Mucosa of gallbladder (tissue), 1 donor: ENCODE data around the gene KRTAP19-2. TPM values are rescaled to one million over a fixed set of nuclear protein-coding genes. Genes with fewer than 3 reads are reported as not detected.

ENCODE experiments used
- total RNA-seq: library from RNA; stranded (reverse); gene quantifications from one replicate; pipeline ENCODE4 v1.2.1, GENCODE V29; 2021
- donor health status: DM: no; HTN: no; CAD: no.

KRTAP19-2 gene
- total RNA-seq, 1 donor from 2014 or later, result not detected

Other genes with a start within 250 kb of the KRTAP19-2 start
- not detected for gene KRTAP24-1, start 204.5 kb downstream of the KRTAP19-2 start, total RNA-seq
- not detected for gene KRTAP25-1, start 197.9 kb downstream of the KRTAP19-2 start, total RNA-seq
- not detected for gene KRTAP26-1, start 167.1 kb downstream of the KRTAP19-2 start, total RNA-seq
- not detected for gene KRTAP27-1, start 149.7 kb downstream of the KRTAP19-2 start, total RNA-seq
- gene KRTAP23-1, start 138.8 kb downstream of the KRTAP19-2 start, total RNA-seq, result not detected
- not detected for gene KRTAP13-2, start 115.2 kb downstream of the KRTAP19-2 start, total RNA-seq
- gene KRTAP13-1, start 91.4 kb downstream of the KRTAP19-2 start, total RNA-seq, result not detected
- gene KRTAP13-3, start 61.5 kb downstream of the KRTAP19-2 start, total RNA-seq, result not detected
- not detected for gene KRTAP13-4, start 57.2 kb downstream of the KRTAP19-2 start, total RNA-seq
- gene KRTAP15-1, start 47.2 kb downstream of the KRTAP19-2 start, total RNA-seq, result not detected
- gene KRTAP19-1, start 7.1 kb downstream of the KRTAP19-2 start, total RNA-seq, result not detected
- gene KRTAP19-3, start 4.6 kb upstream of the KRTAP19-2 start, total RNA-seq, result not detected
- not detected for gene KRTAP19-4, start 9.7 kb upstream of the KRTAP19-2 start, total RNA-seq
- gene KRTAP19-5, start 14.7 kb upstream of the KRTAP19-2 start, total RNA-seq, result not detected
- gene KRTAP19-6, start 54.4 kb upstream of the KRTAP19-2 start, total RNA-seq, result not detected
- not detected for gene KRTAP19-7, start 73.9 kb upstream of the KRTAP19-2 start, total RNA-seq
- gene KRTAP22-2, start 103.0 kb upstream of the KRTAP19-2 start, total RNA-seq, result not detected
- gene KRTAP6-3, start 105.0 kb upstream of the KRTAP19-2 start, total RNA-seq, result not detected
- not detected for gene KRTAP6-2, start 111.5 kb upstream of the KRTAP19-2 start, total RNA-seq
- not detected for gene KRTAP22-1, start 113.7 kb upstream of the KRTAP19-2 start, total RNA-seq
- not detected for gene KRTAP6-1, start 126.5 kb upstream of the KRTAP19-2 start, total RNA-seq
- gene KRTAP20-1, start 129.0 kb upstream of the KRTAP19-2 start, total RNA-seq, result not detected
- not detected for gene KRTAP20-4, start 133.2 kb upstream of the KRTAP19-2 start, total RNA-seq
- gene KRTAP20-2, start 147.8 kb upstream of the KRTAP19-2 start, total RNA-seq, result not detected
- gene KRTAP20-3, start 155.4 kb upstream of the KRTAP19-2 start, total RNA-seq, result not detected
- gene KRTAP21-3, start 231.3 kb upstream of the KRTAP19-2 start, total RNA-seq, result not detected